22Rv1 (cell line): ENCODE data around the gene TEKTIP1.

Experiments
- ZFX ChIP-seq: fragments of 450-650 bp; IDR thresholded peaks from 2 replicates; pipeline ENCODE4 v1.6.1; 2017; ENCODE audit warnings: antibody characterized with exemption, borderline replicate concordance
- TF ChIP-seq, protein P1 (sequence below): fragments of 450-650 bp; IDR thresholded peaks from 2 replicates; pipeline ENCODE4 v1.5.1; 2017; ENCODE audit warnings: mild to moderate bottlenecking

DNA sequence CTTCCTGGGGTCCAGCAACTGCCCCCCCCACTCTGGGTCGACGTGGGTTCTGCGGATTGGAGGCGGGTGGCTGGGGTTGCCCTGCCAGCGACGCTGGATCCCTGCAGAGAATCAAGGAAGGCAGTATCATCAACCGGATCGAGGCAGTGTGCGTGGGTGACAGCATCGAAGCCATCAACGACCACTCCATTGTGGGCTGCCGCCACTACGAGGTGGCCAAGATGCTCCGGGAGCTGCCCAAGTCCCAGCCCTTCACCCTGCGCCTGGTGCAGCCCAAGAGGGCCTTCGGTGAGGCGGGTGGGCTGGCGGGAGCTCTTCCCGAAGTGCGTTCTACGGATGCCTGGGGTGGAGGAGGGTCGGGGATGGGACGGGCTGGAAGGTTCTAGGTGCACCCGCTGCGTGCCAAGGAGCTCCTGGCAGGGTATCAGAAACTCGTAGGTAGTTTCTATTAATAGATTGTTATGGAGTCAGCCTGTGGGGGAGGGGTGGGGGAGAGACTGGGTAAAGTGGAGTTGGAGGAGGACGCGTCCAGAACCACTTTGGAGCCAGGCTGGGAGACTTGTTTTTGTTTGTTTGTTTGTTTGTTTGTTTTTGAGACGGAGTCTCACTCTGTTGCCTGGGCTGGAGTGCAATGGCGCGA lies 47.9 kb downstream of the TEKTIP1 start:
- TF ChIP-seq, protein P1, sequence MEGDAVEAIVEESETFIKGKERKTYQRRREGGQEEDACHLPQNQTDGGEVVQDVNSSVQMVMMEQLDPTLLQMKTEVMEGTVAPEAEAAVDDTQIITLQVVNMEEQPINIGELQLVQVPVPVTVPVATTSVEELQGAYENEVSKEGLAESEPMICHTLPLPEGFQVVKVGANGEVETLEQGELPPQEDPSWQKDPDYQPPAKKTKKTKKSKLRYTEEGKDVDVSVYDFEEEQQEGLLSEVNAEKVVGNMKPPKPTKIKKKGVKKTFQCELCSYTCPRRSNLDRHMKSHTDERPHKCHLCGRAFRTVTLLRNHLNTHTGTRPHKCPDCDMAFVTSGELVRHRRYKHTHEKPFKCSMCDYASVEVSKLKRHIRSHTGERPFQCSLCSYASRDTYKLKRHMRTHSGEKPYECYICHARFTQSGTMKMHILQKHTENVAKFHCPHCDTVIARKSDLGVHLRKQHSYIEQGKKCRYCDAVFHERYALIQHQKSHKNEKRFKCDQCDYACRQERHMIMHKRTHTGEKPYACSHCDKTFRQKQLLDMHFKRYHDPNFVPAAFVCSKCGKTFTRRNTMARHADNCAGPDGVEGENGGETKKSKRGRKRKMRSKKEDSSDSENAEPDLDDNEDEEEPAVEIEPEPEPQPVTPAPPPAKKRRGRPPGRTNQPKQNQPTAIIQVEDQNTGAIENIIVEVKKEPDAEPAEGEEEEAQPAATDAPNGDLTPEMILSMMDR = no peak
- TF ChIP-seq ZFX = no peak
